ENCODE results near the gene HMG20A.

Gene HMG20A

GRCh38 chr15:77504306-77504705 lies 83.6 kb downstream of the HMG20A start:
- Histone ChIP-seq H3K36me3 (ENCODE audit: low read depth) (no peaks in the 10 kb centered on the region), H3K27me3 (ENCODE audit: insufficient read depth, poor library complexity, severe bottlenecking) (no peaks in the 10 kb centered on the region), H3K9me3 (ENCODE audit: severe bottlenecking) (no peaks in the 10 kb centered on the region), H3K4me3 (ENCODE audit: severe bottlenecking) (no peak overlapping the region), H3K27ac (ENCODE audit: poor library complexity, severe bottlenecking) (no peak overlapping the region), H3K4me1 (ENCODE audit: insufficient read depth, poor library complexity, severe bottlenecking) (peaks cover 42% of the 10 kb centered on the region)
- no peak for TF ChIP-seq CTCF (IDR thresholded peaks at IDR 0.05; ENCODE audit: poor library complexity, severe bottlenecking)
- no peak for DNase-seq (ENCODE audit: low spot score)
- no peak for ATAC-seq (ENCODE audit: low read depth)

GRCh38 chr15:77504871-77505270 lies 84.2 kb downstream of the HMG20A start:
- H3K27me3 ChIP-seq (ENCODE audit: insufficient read depth, poor library complexity, severe bottlenecking) = no peaks in the 10 kb centered on the region
- no peaks in the 10 kb centered on the region for H3K9me3 ChIP-seq (ENCODE audit: severe bottlenecking)
- H3K27ac ChIP-seq (ENCODE audit: poor library complexity, severe bottlenecking) = no peak overlapping the region
- no peak for TF ChIP-seq CTCF (IDR thresholded peaks at IDR 0.05; ENCODE audit: poor library complexity, severe bottlenecking)
- ATAC-seq (ENCODE audit: low read depth) (no peak), DNase-seq (ENCODE audit: low spot score) (no peak)
- H3K4me1 ChIP-seq (ENCODE audit: insufficient read depth, poor library complexity, severe bottlenecking) = peaks cover 42% of the 10 kb centered on the region
- no peak overlapping the region for H3K4me3 ChIP-seq (ENCODE audit: severe bottlenecking)
- no peaks in the 10 kb centered on the region for H3K36me3 ChIP-seq (ENCODE audit: low read depth)

GRCh38 chr15:77505556-77505955 lies 84.9 kb downstream of the HMG20A start:
- no peak for DNase-seq (ENCODE audit: low spot score)
- Histone ChIP-seq H3K4me1 (ENCODE audit: insufficient read depth, poor library complexity, severe bottlenecking) (peaks cover 42% of the 10 kb centered on the region), H3K4me3 (ENCODE audit: severe bottlenecking) (no peak overlapping the region), H3K36me3 (ENCODE audit: low read depth) (no peaks in the 10 kb centered on the region), H3K9me3 (ENCODE audit: severe bottlenecking) (no peaks in the 10 kb centered on the region), H3K27me3 (ENCODE audit: insufficient read depth, poor library complexity, severe bottlenecking) (no peaks in the 10 kb centered on the region), H3K27ac (ENCODE audit: poor library complexity, severe bottlenecking) (peak overlapping the region; percentile 17)
- ATAC-seq (ENCODE audit: low read depth) = peak; percentile 86
- TF ChIP-seq CTCF (IDR thresholded peaks at IDR 0.05; ENCODE audit: poor library complexity, severe bottlenecking) = no peak

GRCh38 chr15:77506311-77507142 lies 85.8 kb downstream of the HMG20A start:
- H3K36me3 ChIP-seq (ENCODE audit: low read depth) = no peaks in the 10 kb centered on the region
- DNase-seq (ENCODE audit: low spot score) (no peak), ATAC-seq (ENCODE audit: low read depth) (no peak)
- H3K27me3 ChIP-seq (ENCODE audit: insufficient read depth, poor library complexity, severe bottlenecking) = no peaks in the 10 kb centered on the region
- TF ChIP-seq CTCF (IDR thresholded peaks at IDR 0.05; ENCODE audit: poor library complexity, severe bottlenecking) = no peak
- H3K9me3 ChIP-seq (ENCODE audit: severe bottlenecking) = no peaks in the 10 kb centered on the region
- peaks cover 37% of the 10 kb centered on the region for H3K4me1 ChIP-seq (ENCODE audit: insufficient read depth, poor library complexity, severe bottlenecking)
- no peak overlapping the region for H3K4me3 ChIP-seq (ENCODE audit: severe bottlenecking)
- peak overlapping the region; percentile 17 for H3K27ac ChIP-seq (ENCODE audit: poor library complexity, severe bottlenecking)

Measured in RWPE2 (cell line).